ENCODE results near the gene TNN.
A peak's percentile ranks its signal among the peaks of the same experiment; 100 is the strongest.

The TNN gene

DNA sequence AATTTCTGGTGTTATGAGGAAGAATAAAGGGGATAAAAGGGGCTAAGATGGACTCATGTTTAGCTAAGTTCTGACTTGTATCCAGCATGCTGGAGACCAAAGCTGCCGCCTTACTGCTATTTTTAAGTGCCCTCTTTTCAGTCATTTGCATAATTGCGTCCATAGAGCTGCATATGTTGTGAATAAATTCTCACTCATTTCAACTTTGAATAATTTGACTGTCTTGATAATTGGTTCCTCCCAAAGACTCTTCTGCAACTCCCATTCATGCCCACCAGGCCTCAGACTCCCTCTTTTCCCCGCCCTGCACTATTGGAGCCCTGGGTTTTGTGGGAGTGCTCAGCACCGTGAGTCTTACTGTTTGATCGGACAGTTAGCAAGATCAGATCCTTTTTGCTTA is 79.9 kb downstream of the TNN start:
- DNase-seq: no peak

DNA sequence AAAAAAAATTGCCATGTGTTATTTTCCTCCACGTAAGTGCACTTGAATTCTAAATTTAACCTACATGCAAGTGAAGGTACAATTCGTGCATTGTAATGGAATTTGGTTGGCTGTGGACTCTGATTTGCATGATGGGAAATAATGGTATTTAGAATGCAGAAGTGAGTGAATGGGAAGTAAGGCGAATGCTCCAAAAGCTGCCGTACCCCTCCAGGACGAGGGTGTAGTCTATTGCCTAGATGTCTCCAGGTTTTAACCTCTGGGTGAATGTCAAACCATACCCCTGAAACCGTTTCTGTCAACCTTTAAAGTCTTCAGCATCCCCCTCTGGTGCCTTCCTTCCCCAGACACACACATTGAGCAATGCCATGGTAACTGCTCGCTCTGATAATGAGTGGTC is 80.4 kb downstream of the TNN start:
- peak in 1 of 4 experiments; percentile 27 for DNase-seq

DNA sequence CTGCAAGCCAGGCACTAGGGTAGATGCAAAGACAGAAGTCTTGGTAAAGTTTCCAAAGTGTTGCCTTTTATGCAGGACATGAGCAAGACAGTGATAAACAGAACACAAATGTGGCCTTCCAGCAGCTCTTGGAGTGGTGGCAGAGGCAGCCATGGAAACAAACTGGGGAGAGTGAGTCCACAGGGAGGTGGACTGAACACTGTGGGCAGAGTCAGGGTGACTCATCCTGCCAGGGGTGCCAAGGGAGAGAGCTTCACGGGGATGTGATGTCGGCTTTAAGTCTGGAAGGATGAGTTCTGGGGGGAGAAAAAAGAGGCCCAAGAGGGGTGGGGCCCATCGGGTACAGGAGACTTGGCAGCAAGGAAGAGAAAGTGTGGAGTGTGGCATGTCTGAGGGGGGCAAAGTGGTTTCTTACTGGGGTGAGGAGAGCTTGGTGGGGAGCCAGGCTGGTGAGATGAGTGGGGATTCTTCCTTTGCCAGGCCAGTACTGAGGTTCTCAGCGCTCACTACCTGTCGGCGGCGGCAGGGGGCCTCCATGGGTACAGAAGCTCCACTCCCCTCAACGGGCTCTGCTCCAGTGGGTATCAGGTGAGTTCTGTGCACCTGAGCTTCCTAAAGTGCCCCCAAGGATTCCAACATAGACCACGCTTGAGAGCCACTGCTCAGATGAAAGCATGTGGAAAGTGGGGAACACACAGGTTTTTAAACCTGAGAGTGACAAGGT is 83.1 kb downstream of the TNN start:
- no peak for DNase-seq

- DNase-seq: peak; percentile 62 to 74 (median 72)
Observed at GRCh38 chr1:175152006-175152652, 84.5 kb downstream of the TNN start.

GRCh38 chr1:175154629-175155472 is 87.2 kb downstream of the TNN start:
- DNase-seq: peak; percentile 67 to 80 (median 74)

GRCh38 chr1:175155473-175155856 is 87.8 kb downstream of the TNN start:
- no peak for DNase-seq

DNA sequence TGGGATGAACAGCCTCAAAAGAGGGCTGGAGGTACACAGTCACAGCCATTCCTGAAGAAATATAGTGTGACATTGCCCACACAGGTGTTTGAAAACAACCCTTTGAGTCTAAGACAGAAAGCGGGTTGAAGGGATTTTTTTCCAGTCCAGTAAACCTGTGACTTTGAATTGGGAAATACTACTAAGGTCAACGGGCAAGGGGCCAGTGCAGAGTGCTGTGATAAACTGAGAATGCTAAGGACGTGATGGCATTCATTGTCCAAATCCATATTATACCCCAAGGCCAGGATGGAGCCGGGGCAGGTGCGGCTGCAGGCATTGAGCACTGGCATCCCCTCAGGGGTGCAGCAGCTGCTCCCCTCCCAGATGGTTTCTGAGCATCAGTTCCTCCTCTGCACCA is 88.3 kb downstream of the TNN start:
- no peak for DNase-seq

- DNase-seq: no peak
Observed at GRCh38 chr1:175157200-175157599, 89.6 kb downstream of the TNN start.

DNA sequence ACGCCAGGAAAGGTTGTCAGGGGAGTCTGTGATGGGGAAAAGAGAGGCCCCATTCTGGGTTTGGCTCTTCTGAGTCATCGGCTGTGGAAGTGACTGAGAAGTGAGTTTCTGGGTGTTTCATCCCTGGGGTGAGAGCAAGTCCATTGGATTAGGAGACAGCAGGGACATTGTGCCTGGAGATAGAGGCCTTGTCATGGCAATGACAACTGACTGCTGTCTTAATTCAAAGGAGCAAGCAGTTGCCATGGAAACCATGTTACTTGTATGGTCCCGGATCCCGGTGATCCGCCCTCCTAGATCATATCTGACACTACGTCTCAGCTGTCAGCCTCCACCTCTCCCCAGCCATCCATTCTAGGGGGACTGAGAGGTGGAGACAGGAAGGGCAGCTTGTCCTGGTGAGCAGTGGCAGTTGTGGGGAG is 90.5 kb downstream of the TNN start:
- DNase-seq: no peak

- DNase-seq: no peak
Observed at GRCh38 chr1:175162955-175163354, 95.3 kb downstream of the TNN start.

GRCh38 chr1:175163702-175164101 is 96.1 kb downstream of the TNN start:
- no peak for DNase-seq

GRCh38 chr1:175164751-175165150 is 97.1 kb downstream of the TNN start:
- no peak for DNase-seq

DNA sequence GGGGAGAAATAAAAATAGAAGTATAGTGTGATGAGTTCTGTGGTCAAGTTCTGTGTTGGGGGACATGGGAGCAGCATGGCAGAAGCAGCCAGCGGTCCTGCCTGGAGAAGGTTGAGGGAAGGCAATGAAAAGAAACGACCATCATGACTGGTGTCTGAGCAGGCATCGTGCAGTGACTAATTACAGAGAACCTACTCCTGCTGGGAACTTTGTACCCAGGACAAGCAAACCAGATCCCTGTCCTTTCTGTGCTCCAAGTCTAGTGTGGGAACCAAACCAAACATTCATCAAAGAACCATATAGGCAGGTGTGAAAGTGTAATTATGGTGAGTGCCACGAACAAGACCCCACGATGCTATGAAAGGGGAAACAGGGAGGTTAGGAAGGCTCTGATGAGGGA is 99.1 kb downstream of the TNN start:
- DNase-seq: no peak

- no peak for DNase-seq
Observed at GRCh38 chr1:175167861-175168260, 100.2 kb downstream of the TNN start.

- DNase-seq: no peak
Observed at GRCh38 chr1:175168782-175169181, 101.1 kb downstream of the TNN start.

GRCh38 chr1:175169286-175170018 is 101.8 kb downstream of the TNN start:
- DNase-seq: no peak

DNA sequence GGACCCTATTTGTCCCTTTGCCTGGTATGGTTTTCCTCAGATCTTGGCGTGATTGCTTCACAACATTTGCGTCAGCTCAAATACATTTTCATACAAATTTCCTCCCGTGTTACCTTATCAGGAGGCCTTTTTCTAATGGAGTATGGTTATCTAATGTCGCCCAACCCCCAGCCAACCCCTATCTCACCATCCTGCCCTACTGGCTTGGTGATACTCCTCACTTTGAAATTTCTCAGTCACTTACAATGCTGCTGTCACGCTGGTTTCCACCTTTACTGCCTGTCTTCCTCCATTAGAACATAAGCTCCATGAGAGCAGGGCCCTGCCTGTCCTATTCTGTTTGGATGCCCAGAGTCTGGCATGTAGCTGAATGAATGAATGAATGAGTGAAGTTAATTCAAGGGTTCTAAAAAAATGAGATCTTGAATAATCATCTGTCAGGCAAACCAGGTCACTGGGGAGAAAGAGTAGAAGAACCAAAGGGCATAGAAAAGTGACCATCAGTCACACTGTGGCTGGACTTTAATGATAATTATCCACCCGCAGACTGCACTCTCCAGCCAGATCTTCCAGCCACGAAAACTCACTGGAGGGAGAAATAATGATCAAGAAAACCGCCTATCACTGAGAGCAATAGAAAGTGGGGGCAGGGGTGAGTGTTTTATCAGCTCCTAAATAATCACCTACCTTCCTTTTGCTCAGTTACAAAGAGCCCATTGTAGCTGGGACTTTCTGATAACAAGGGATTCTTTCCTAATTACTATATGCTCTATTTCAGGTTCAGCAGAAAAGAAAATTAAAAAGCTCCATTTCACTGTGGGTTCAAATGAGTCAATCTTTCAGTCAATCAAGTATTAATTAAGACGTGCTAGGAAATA is 103.6 kb downstream of the TNN start:
- no peak for DNase-seq

DNA sequence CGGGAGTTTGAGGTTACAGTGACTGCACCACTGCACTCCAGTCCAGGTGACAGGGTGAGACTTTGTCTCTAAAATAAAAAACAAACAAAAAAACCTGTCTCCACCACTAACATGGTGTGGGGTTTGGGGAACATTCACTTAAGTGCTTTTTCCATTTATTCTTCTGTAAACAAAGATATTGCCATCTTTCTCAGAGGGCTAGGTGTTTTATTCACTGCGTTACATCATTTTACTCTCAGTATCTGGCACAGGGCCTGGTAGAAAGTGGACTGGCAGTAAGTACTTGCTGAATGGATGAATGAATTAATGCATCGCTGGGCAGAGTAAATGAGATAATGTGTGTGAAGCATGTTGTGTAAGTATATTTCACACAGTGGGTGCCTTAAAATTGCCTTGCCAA is 104.9 kb downstream of the TNN start:
- DNase-seq: no peak

- DNase-seq: no peak
Observed at GRCh38 chr1:175173531-175173930, 105.9 kb downstream of the TNN start.

- no peak for DNase-seq
Observed at GRCh38 chr1:175174309-175175102, 106.9 kb downstream of the TNN start.

- DNase-seq: no peak
Observed at GRCh38 chr1:175176246-175176645, 108.6 kb downstream of the TNN start.
